Activated T-helper 17 cell treated with anti-CD3 and anti-CD28 coated beads, Interleukin-2, amount 50 U/mL, for 72 hours (primary cell): ENCODE results near the gene TIPIN. TPM values are rescaled to one million over a fixed set of nuclear protein-coding genes. Genes with fewer than 3 reads are reported as not detected.
"Not testable (repeated sequence)": the region's sequence is repeated elsewhere in the genome, so short reads cannot be mapped to it uniquely, and the experiment has no call there.

Experiments used
- ATAC-seq: fragments of 150-1000 bp; cut with Tn5 transposase; replicated peaks from 2 replicates; pipeline ENCODE4 v1.10.0; 2021; ENCODE audit warnings: mild to moderate bottlenecking, moderate library complexity
- H3K27ac Mint-ChIP-seq: one replicate; pipeline ENCODE4 v1.8.0; 2022; ENCODE audit warnings: mixed read lengths
- H3K27me3 Mint-ChIP-seq: one replicate; pipeline ENCODE4 v1.8.0; 2022; ENCODE audit warnings: mixed read lengths
- H3K36me3 Mint-ChIP-seq: one replicate; pipeline ENCODE4 v1.8.0; 2022; ENCODE audit warnings: low read depth, mild to moderate bottlenecking, mixed read lengths
- H3K4me1 Mint-ChIP-seq: one replicate; pipeline ENCODE4 v1.8.0; 2022; ENCODE audit warnings: mixed read lengths
- H3K4me3 Mint-ChIP-seq: one replicate; pipeline ENCODE4 v1.8.0; 2022; ENCODE audit warnings: mild to moderate bottlenecking, mixed read lengths
- H3K9me3 Mint-ChIP-seq: one replicate; pipeline ENCODE4 v1.8.0; 2022; ENCODE audit warnings: mixed read lengths
- total RNA-seq, 2 donors: library from RNA; stranded (reverse); gene quantifications; one replicate each; pipeline ENCODE4 v1.2.3, GENCODE V29; 2022

The TIPIN gene
- total RNA-seq, 2 donors from 2014 or later, result 27.1 to 37.9 TPM

DNA sequence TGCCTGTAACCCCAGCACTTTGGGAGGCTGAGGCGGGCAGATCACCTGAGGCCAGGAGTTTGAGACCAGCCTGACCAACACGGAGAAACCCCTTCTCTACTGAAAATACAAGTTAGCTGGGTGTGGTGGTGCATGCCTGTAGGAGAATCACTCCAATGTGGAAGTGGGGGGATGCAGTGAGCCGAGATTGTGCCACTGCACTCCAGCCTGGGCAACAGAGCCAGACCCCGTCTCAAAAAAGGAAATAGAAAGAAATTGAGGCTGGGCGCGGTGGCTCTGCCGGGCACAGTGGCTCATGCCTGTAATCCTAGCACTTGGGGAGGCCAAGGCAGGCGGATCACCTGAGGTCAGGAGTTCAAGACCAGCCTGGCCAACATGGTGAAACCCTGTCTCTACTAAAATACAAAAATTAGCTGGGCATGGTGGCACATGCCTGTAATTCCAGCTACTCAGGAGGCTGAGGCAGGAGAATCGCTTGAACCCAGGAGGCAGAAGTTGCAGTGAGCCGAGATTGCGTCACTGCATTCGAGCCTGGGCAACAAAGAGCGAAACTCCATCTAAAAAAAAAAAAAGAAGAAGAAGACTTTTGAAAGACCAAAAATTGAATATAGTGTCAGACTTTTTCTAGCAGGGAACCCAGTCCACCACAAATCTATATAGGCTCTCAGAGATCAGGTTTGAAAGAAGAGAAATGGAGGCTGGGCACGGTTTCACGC is 5.4 kb upstream of the TIPIN start:
- not testable (repeated sequence) for ATAC-seq, H3K36me3 Mint-ChIP-seq, H3K27me3 Mint-ChIP-seq, H3K4me3 Mint-ChIP-seq, H3K4me1 Mint-ChIP-seq, H3K9me3 Mint-ChIP-seq
- H3K27ac Mint-ChIP-seq, result peak overlapping the region; percentile 25

DNA sequence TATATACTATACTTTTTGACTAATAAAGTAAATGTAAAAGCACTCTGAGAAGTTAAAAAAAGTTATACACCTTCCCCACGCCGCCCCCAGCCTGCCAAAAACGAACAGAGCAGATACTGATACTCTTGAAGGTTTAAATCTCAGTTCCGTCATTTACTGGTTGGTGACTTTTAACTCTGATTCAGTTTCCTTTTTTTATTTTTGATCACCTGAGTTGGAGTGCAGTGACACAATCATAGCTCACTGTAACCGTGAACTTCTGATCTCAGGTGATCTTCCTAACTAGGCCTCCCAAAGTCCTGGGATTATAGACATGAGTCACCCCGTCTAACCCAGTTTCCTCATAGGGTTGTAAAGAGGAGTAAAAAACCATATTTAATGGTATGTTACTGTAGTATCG is 3.3 kb upstream of the TIPIN start:
- ATAC-seq, result no peak
- H3K27ac Mint-ChIP-seq, result no peak overlapping the region
- H3K27me3 Mint-ChIP-seq, result no peaks in the 10 kb centered on the region

DNA sequence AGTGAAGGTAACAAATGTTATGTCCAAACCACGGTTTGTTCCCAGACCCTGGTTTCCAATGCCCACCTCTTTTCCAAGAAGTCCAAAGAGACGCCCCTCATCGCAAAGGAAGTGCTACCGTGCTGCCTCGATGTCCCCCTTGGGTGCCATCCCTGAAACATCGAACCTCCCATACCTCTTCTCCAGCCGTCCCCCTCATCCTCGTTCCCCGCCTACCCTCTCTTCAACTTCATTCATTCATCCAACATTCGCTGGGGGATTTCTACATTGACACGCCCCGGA is 467 bp downstream of the TIPIN start:
- H3K4me3 Mint-ChIP-seq, result peak overlapping the region; percentile 92
- H3K9me3 Mint-ChIP-seq, result no peaks in the 10 kb centered on the region
- H3K27me3 Mint-ChIP-seq, result no peaks in the 10 kb centered on the region
- H3K4me1 Mint-ChIP-seq, result peaks cover 9% of the 10 kb centered on the region
- ATAC-seq, result no peak
- H3K36me3 Mint-ChIP-seq, result peaks cover 41% of the 10 kb centered on the region
- peak overlapping the region; percentile 95 for H3K27ac Mint-ChIP-seq

More for the DNA sequence above, 3.3 kb upstream of the TIPIN start:
- Mint-ChIP-seq H3K4me1 (peaks cover under 1% of the 10 kb centered on the region), H3K9me3 (no peaks in the 10 kb centered on the region), H3K36me3 (peaks cover 10% of the 10 kb centered on the region), H3K4me3 (no peak overlapping the region)

DNA sequence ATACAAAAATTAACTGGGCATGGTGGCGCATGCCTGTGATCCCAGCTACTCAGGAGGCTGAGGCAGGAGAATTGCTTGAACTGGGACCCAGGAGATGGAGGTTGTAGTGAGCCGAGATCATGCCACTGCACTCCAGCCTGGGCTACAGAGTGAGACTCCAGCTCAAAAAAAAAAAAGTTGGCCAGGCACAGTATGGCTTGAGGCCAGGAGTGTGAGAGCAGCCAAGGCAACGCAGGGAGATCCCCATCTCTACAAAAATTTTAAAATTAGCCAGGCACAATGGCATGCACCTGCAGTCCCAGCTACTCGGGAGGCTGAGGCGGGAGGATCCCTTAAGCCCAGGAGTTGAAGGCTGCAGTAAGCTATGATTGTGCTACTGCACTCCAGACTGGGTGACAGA is 8.0 kb downstream of the TIPIN start:
- H3K27me3 Mint-ChIP-seq, ATAC-seq, H3K4me1 Mint-ChIP-seq, H3K27ac Mint-ChIP-seq, H3K9me3 Mint-ChIP-seq, H3K4me3 Mint-ChIP-seq: not testable (repeated sequence)
- H3K36me3 Mint-ChIP-seq, result peaks cover 81% of the 10 kb centered on the region

DNA sequence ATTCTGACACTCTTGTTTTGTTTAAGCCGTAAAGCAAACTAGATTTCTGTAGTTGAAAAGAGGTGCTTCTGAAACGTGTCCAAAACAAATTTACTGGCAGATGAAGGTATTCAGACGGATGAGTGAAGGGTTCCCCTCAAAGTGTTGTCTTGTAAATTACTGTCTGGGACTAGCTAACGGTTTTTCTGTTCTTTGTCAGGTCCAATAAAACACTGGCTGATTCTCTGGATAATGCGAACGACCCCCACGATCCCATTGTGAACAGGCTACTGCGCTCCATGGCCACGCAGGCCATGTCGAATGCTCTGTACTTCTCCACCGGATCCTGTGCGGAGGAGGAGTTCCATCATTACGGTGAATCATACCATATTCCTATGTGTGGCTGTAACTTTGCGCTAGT is 27.7 kb downstream of the TIPIN start:
- no peak overlapping the region for H3K4me3 Mint-ChIP-seq
- H3K9me3 Mint-ChIP-seq, result no peaks in the 10 kb centered on the region
- no peak overlapping the region for H3K27ac Mint-ChIP-seq
- H3K4me1 Mint-ChIP-seq, result no peaks in the 10 kb centered on the region
- H3K36me3 Mint-ChIP-seq, result peaks cover 97% of the 10 kb centered on the region
- ATAC-seq, result no peak
- H3K27me3 Mint-ChIP-seq, result no peaks in the 10 kb centered on the region

DNA sequence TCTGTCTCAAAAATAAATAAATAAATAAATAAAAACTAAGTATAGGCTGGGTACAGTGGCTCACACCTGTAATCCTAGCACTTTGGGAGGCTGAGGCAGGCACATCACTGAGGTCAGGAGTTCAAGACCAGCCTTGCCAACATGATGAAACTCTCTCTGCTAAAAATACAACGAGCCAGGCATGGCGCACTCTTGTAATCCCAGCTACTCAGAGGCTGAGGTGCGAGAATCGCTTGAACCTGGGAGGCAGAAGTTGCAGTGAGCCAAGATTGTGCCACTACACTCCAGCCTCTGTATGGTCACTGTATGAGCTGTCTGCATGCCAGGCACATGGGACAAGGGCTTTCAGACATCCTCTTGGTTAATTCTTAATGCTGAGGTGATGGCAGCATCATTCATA is 28.7 kb downstream of the TIPIN start:
- Mint-ChIP-seq H3K27me3 (no peaks in the 10 kb centered on the region), H3K9me3 (no peaks in the 10 kb centered on the region), H3K4me1 (no peaks in the 10 kb centered on the region), H3K36me3 (peaks cover 97% of the 10 kb centered on the region), H3K4me3 (no peak overlapping the region), H3K27ac (no peak overlapping the region)
- no peak for ATAC-seq

DNA sequence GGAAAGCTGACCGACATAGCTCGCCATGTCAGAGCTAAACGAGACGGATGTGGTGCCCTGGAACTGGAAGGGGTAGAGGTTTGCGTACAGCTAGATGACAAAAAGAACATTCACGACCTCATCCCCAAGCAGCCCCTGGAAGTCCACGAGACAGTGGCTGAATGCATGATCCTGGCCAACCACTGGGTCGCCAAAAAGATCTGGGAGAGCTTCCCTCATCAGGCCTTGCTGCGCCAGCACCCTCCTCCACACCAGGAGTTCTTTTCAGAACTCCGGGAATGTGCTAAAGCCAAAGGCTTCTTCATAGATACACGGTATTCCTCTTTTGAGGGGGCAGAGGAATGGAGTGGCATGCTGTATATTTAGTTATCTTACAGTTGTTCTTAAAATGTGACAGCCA is 30.4 kb downstream of the TIPIN start:
- Mint-ChIP-seq H3K27ac (no peak overlapping the region), H3K27me3 (no peaks in the 10 kb centered on the region), H3K9me3 (no peaks in the 10 kb centered on the region), H3K4me1 (no peaks in the 10 kb centered on the region), H3K4me3 (no peak overlapping the region), H3K36me3 (peaks cover 95% of the 10 kb centered on the region)
- no peak for ATAC-seq

DNA sequence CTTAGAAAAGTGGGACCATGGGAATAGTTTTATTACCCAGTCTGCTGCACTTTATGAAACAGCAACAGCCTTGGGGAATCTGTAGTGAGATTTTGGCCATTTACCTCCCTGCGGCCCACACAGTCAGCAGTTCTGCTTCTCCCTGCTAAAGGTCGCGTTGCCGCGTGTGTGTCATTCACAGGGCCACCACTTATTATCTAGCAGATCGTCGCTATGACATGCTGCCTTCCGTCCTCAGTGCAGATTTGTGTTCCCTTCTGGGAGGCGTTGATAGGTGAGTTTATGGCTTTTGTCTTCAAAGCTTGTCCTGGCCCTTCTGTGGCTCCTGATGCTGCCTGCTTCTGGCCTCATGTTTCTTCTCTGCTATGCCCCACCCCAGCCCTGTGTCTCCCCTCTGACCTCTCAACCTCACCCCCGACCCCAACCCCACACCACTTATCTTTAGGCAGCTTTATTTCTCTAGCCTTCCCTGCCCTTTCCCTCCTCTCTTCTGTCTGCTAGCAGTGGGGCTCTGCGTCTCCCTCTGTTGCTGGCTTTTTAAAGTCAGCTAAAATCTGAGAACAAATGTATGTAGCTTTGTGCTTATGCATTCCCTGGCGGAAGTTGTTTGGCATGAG is 33.1 kb downstream of the TIPIN start:
- peaks cover 94% of the 10 kb centered on the region for H3K36me3 Mint-ChIP-seq
- H3K9me3 Mint-ChIP-seq, result no peaks in the 10 kb centered on the region
- ATAC-seq, result no peak
- peak overlapping the region; percentile 58 for H3K27ac Mint-ChIP-seq
- H3K4me1 Mint-ChIP-seq, result no peaks in the 10 kb centered on the region
- H3K4me3 Mint-ChIP-seq, result no peak overlapping the region
- no peaks in the 10 kb centered on the region for H3K27me3 Mint-ChIP-seq

DNA sequence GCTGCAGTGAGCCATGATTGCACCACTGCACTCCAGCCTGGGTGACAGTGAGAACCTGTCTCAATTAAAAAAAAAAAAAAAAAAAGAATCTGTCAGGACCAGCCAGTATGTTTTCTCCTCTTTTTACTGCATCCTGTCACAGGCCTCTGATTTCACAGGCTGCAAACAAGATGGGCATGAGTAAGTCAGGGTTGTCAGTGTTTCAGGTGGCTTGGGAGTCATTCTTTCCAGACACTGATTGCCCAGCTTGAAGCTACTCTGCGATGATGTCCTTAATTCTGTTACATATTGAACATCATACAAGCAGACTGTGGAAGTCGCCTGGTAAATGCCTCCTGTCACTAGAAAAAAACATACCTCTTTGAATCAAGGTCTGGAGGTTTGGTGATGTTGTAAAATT is 44.3 kb downstream of the TIPIN start:
- Mint-ChIP-seq H3K27ac (no peak overlapping the region), H3K27me3 (no peaks in the 10 kb centered on the region), H3K9me3 (no peaks in the 10 kb centered on the region), H3K36me3 (peaks cover 98% of the 10 kb centered on the region), H3K4me3 (no peak overlapping the region), H3K4me1 (peaks cover 4% of the 10 kb centered on the region)
- peak; percentile 44 for ATAC-seq

DNA sequence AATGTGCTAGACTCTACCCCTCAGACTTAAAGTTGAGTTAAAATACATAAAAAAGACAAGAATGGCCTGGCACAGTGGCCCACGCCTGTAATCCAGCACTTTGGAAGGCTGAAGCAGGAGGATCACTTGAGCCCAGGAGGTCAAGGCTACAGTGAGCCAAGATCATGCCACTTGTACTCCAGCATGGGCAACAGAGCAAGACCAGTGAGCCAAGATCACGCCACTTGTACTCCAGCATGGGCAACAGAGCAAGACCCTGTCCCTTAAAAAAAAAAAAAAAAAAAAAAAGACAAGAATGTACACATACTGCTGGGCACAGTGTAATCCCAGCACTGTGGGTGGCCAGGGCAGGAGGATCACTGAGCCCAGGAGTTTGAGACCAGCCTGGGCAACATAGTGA is 45.7 kb downstream of the TIPIN start:
- H3K9me3 Mint-ChIP-seq, result no peaks in the 10 kb centered on the region
- no peak for ATAC-seq
- peak overlapping the region; percentile 74 for H3K27ac Mint-ChIP-seq
- no peak overlapping the region for H3K4me3 Mint-ChIP-seq
- H3K36me3 Mint-ChIP-seq, result peaks cover 97% of the 10 kb centered on the region
- H3K27me3 Mint-ChIP-seq, result no peaks in the 10 kb centered on the region
- peaks cover 4% of the 10 kb centered on the region for H3K4me1 Mint-ChIP-seq

DNA sequence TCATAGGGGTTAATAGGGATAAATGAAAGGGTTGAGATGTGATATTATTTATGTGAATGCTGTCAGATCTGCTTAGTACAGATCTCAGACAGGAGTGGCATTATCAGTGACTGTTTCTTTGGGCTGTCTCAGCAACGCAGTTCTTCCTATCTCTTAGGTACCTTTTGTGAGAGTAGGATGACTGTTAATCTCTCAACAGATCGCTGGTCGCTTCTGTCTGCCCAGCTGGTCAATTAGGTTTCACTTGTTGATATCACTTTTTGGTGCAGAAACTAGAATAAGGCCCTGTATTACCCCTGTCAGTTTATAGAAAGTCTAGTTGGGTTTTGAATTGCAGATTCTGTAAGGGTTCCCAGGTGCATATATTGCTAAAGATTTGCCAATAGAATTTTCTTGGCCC is 46.7 kb downstream of the TIPIN start:
- H3K4me1 Mint-ChIP-seq, result peaks cover 4% of the 10 kb centered on the region
- ATAC-seq, result no peak
- H3K27ac Mint-ChIP-seq, result no peak overlapping the region
- H3K27me3 Mint-ChIP-seq, result no peaks in the 10 kb centered on the region
- H3K4me3 Mint-ChIP-seq, result no peak overlapping the region
- H3K9me3 Mint-ChIP-seq, result no peaks in the 10 kb centered on the region
- H3K36me3 Mint-ChIP-seq, result peaks cover 88% of the 10 kb centered on the region

DNA sequence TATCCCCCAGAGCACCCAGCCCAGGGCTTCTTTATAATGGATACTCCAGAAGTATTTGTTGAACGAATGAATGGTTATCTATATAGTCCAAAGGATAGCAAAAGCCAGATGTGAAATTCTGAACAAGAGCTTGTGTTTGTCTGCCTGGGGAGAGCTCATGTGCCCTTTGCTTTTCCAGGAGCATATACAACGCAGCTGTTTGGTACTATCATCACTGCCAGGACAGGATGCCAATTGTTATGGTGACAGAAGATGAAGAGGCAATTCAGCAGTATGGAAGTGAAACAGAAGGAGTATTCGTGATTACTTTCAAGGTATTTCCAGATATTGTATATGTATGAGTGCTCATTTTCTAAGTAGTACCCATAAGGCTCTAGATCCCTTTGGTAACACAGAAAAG is 48.0 kb downstream of the TIPIN start:
- Mint-ChIP-seq H3K27me3 (no peaks in the 10 kb centered on the region), H3K36me3 (peaks cover 75% of the 10 kb centered on the region), H3K9me3 (no peaks in the 10 kb centered on the region), H3K27ac (peak overlapping the region; percentile 20), H3K4me3 (no peak overlapping the region), H3K4me1 (peaks cover 4% of the 10 kb centered on the region)
- ATAC-seq, result no peak

DNA sequence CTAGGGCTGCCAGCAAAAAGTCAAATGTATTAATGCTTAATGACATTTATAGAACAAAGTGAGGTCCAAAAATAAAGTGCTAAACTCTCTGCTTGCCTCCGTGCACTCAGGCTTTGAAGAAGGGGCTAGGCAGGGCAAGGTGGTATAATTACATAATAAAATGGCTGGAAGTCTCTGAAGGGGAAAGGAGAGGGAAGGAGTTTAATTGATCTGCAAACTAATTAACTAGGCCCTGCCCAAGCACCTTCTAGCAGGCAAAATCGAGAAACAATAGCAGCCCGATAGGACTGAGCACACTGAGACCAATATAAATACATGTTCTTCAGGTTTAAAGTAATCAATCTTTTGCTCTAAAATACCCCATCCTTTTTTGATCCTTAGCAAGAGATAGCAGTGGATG is 50.1 kb downstream of the TIPIN start:
- H3K27me3 Mint-ChIP-seq, result no peaks in the 10 kb centered on the region
- no peak overlapping the region for H3K4me3 Mint-ChIP-seq
- peaks cover 66% of the 10 kb centered on the region for H3K36me3 Mint-ChIP-seq
- peaks cover 8% of the 10 kb centered on the region for H3K4me1 Mint-ChIP-seq
- H3K9me3 Mint-ChIP-seq, result no peaks in the 10 kb centered on the region
- H3K27ac Mint-ChIP-seq, result peak overlapping the region; percentile 37
- ATAC-seq, result no peak

DNA sequence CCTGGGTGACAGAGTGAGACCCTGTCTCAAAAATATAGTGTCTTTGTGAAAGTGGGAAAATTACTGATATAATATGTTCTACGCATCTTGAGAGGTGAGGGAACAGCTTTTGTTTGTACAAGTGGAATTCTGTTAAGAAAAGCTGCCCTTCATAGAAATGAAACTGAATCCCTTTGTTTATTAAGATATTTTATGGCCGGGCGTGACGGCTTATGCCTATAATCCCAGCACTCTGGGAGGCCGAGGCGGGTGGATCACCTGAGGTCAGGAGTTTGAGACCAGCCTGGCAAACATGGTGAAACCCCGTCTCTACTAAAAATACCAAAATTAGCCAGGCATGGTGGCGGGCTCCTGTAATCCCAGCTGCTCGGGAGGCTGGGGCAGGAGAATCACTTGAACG is 52.1 kb downstream of the TIPIN start:
- H3K4me1 Mint-ChIP-seq, H3K27ac Mint-ChIP-seq, ATAC-seq, H3K9me3 Mint-ChIP-seq, H3K27me3 Mint-ChIP-seq, H3K4me3 Mint-ChIP-seq: not testable (repeated sequence)
- H3K36me3 Mint-ChIP-seq, result peaks cover 58% of the 10 kb centered on the region

DNA sequence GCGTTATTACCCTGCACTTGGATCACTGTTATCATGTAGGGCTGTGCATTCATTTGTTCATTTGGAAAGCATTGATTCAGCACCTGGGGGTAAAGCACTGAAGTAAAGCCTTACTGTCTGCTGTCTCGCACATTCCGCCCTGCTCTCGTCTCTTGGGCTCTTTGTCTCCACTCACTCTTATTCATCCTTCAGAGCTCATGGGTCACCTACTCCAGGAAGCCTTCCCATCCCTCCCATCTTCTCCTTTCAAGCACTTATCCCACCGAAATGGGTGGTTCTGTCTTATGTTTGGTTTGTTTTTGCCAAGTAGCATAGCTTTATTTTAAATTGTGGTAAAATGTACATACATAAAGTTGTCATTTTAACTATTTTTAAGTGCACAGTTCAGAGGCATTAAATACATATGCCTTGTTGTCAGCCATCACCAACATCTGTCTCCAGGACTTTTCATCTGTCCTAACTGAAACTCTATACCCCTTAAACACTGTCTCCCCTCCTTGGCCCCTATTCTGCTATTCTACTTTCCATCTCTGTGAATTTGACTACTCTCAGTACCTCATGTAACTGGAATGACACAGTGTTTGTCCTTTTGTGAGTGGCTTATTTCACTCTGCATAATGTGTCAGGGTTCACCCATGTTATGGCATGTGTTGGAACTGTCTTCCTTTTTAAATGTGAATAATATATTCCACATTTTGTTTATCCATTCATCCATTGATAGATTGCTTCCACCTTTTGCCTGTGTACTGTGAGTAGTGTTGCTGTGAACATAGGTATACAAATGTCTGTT is 53.8 kb downstream of the TIPIN start:
- Mint-ChIP-seq H3K27ac (peak overlapping the region; percentile 59), H3K9me3 (no peaks in the 10 kb centered on the region), H3K4me1 (peaks cover 9% of the 10 kb centered on the region), H3K27me3 (no peaks in the 10 kb centered on the region), H3K4me3 (no peak overlapping the region), H3K36me3 (peaks cover 58% of the 10 kb centered on the region)
- ATAC-seq, result no peak
